ENCODE results near the gene ZNF423. TPM values are rescaled to one million over a fixed set of nuclear protein-coding genes. Genes with fewer than 3 reads are reported as not detected.

Gene ZNF423
- total and polyA plus RNA-seq, 9 of the 15 experiments (the other 6 are each of a cell fraction or from before 2014, with no cell fraction given), result not detected

DNA sequence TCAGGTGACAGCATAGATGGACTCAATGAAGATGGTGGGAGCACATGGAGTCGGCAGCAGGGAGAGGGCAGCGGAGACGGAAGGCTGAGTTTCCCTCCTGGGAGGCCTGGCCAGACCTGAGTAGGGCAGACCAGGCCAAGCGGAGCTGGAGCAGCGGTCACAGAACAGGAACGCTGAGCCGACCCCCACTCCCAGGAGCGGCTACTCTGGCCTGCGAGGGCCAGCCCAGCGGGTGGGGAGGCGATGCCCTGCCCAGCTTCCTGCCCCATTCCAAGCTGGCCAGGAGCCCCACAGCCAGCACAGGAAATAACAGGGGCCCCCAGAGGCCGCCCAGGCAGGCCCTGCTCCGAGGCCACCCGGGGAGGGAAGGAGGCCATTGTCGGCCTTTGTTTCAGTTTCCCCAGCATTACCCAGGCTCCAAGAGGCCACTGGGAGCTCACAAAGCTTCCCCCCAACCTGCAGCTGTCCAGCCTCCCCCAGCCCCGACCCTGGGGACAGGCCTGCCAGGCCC, 79.8 kb downstream of the ZNF423 start (continued):
- TF ChIP-seq EZH2 (IDR thresholded peaks at IDR 0.05; ENCODE audit: borderline replicate concordance, low read depth, low read length), result no peak
- TF ChIP-seq NBN (IDR thresholded peaks at IDR 0.05; ENCODE audit: low read depth), result no peak
- TF ChIP-seq, protein P1, sequence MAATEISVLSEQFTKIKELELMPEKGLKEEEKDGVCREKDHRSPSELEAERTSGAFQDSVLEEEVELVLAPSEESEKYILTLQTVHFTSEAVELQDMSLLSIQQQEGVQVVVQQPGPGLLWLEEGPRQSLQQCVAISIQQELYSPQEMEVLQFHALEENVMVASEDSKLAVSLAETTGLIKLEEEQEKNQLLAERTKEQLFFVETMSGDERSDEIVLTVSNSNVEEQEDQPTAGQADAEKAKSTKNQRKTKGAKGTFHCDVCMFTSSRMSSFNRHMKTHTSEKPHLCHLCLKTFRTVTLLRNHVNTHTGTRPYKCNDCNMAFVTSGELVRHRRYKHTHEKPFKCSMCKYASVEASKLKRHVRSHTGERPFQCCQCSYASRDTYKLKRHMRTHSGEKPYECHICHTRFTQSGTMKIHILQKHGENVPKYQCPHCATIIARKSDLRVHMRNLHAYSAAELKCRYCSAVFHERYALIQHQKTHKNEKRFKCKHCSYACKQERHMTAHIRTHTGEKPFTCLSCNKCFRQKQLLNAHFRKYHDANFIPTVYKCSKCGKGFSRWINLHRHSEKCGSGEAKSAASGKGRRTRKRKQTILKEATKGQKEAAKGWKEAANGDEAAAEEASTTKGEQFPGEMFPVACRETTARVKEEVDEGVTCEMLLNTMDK (IDR thresholded peaks at IDR 0.05; ENCODE audit: borderline replicate concordance, insufficient read depth, low read depth, low read length, poor library complexity, severe bottlenecking), result no peak
- TF ChIP-seq TCF7L2 (IDR thresholded peaks at IDR 0.05; ENCODE audit: low read depth, low read length), result no peak
- no peak for TF ChIP-seq NFRKB (IDR thresholded peaks at IDR 0.05; ENCODE audit: low read depth)
- TF ChIP-seq SP2 (IDR thresholded peaks at IDR 0.05; ENCODE audit: extremely low read depth, low read depth, low read length, poor library complexity, severe bottlenecking), result no peak
- no peak for TF ChIP-seq ZNF764 (CRISPR knock-in tag; IDR thresholded peaks at IDR 0.05; ENCODE audit: low read depth)
- TF ChIP-seq, protein P2, sequence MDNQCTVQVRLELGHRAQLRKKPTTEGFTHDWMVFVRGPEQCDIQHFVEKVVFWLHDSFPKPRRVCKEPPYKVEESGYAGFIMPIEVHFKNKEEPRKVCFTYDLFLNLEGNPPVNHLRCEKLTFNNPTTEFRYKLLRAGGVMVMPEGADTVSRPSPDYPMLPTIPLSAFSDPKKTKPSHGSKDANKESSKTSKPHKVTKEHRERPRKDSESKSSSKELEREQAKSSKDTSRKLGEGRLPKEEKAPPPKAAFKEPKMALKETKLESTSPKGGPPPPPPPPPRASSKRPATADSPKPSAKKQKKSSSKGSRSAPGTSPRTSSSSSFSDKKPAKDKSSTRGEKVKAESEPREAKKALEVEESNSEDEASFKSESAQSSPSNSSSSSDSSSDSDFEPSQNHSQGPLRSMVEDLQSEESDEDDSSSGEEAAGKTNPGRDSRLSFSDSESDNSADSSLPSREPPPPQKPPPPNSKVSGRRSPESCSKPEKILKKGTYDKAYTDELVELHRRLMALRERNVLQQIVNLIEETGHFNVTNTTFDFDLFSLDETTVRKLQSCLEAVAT (IDR thresholded peaks at IDR 0.05), result no peak
- TF ChIP-seq, protein P3, sequence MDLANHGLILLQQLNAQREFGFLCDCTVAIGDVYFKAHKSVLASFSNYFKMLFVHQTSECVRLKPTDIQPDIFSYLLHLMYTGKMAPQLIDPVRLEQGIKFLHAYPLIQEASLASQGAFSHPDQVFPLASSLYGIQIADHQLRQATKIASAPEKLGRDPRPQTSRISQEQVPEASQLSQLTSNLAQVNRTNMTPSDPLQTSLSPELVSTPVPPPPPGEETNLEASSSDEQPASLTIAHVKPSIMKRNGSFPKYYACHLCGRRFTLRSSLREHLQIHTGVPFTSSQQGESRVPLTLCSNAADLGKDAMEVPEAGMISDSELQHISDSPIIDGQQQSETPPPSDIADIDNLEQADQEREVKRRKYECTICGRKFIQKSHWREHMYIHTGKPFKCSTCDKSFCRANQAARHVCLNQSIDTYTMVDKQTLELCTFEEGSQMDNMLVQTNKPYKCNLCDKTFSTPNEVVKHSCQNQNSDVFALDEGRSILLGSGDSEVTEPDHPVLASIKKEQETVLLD (IDR thresholded peaks at IDR 0.05), result no peak
